ENCODE results near the gene MSX1.

DNA sequence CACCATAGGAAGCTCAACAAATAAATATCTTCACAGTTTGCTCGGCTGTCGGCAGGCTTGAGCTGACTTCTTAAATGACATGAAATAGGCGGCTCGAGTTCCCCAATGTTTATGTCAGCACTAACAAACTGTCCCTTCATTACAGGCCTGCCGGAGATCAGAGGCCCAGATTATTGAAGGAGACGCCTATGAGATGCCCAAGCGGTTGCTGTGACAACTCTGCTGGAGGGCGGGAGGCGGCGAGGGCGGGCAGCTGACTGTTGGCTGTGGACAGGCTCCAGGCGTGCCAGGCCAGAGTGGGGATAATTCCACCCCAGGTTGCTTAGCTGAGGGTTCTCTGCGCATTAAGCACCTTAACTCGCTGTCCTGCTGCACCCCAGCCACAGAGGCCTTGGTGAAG, 39.2 kb upstream of the MSX1 start:
- TF ChIP-seq, protein P1, sequence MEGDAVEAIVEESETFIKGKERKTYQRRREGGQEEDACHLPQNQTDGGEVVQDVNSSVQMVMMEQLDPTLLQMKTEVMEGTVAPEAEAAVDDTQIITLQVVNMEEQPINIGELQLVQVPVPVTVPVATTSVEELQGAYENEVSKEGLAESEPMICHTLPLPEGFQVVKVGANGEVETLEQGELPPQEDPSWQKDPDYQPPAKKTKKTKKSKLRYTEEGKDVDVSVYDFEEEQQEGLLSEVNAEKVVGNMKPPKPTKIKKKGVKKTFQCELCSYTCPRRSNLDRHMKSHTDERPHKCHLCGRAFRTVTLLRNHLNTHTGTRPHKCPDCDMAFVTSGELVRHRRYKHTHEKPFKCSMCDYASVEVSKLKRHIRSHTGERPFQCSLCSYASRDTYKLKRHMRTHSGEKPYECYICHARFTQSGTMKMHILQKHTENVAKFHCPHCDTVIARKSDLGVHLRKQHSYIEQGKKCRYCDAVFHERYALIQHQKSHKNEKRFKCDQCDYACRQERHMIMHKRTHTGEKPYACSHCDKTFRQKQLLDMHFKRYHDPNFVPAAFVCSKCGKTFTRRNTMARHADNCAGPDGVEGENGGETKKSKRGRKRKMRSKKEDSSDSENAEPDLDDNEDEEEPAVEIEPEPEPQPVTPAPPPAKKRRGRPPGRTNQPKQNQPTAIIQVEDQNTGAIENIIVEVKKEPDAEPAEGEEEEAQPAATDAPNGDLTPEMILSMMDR (IDR thresholded peaks at IDR 0.05) = no peak
- no peak for TF ChIP-seq POLR2A (IDR thresholded peaks at IDR 0.05)
